Loucy (cell line): ENCODE data around the gene ADCY9.

Source experiments
- H2AFZ ChIP-seq: fragments of 200-600 bp; sonication (generic); 2 replicates; pipeline ENCODE4 v1.6.0; 2016; ENCODE audit warnings: antibody characterized with exemption, mild to moderate bottlenecking, low read length, moderate library complexity
- H3F3A ChIP-seq: fragments of 200-600 bp; 2 replicates; pipeline ENCODE4 v1.6.0; 2016; ENCODE audit warnings: antibody characterized with exemption, low read depth, mild to moderate bottlenecking
- H3K27me3 ChIP-seq: fragments of 200-600 bp; sonication (generic); 2 replicates; pipeline ENCODE4 v1.6.1; 2014; ENCODE audit warnings: low read length, mild to moderate bottlenecking; ENCODE audit not compliant: insufficient read depth, poor library complexity, severe bottlenecking
- H3K36me3 ChIP-seq: fragments of 200-600 bp; sonication (generic); 2 replicates; pipeline ENCODE4 v1.6.1; 2016; ENCODE audit warnings: low read length; ENCODE audit not compliant: insufficient read depth
- H3K4me1 ChIP-seq: fragments of 200-600 bp; sonication (generic); 2 replicates; pipeline ENCODE4 v1.5.1; 2014; ENCODE audit warnings: low read length, mild to moderate bottlenecking; ENCODE audit not compliant: insufficient read depth, poor library complexity, severe bottlenecking
- H3K4me2 ChIP-seq: fragments of 200-600 bp; sonication (generic); 2 replicates; pipeline ENCODE4 v1.6.0; 2014; ENCODE audit warnings: antibody characterized with exemption, low read length, low read depth, mild to moderate bottlenecking; ENCODE audit not compliant: poor library complexity, severe bottlenecking
- H3K4me3 ChIP-seq: fragments of 200-600 bp; sonication (generic); 2 replicates; pipeline ENCODE4 v1.5.1; 2014; ENCODE audit warnings: low read length, mild to moderate bottlenecking, mixed read lengths; ENCODE audit not compliant: poor library complexity, severe bottlenecking
- H3K79me2 ChIP-seq: fragments of 200-600 bp; sonication (generic); 2 replicates; pipeline ENCODE4 v1.6.1; 2014; ENCODE audit warnings: low read length; ENCODE audit not compliant: insufficient read depth
- H3K9ac ChIP-seq: fragments of 200-600 bp; sonication (generic); 2 replicates; pipeline ENCODE4 v1.6.0; 2014; ENCODE audit warnings: mild to moderate bottlenecking, low read depth, low read length, moderate library complexity; ENCODE audit not compliant: poor library complexity, severe bottlenecking
- H3K9me2 ChIP-seq: fragments of 200-600 bp; sonication (generic); replicated peaks from 2 replicates; pipeline ENCODE4 v1.6.1; 2016; ENCODE audit warnings: low read depth, low read length, mixed read lengths
- H3K9me3 ChIP-seq: fragments of 200-600 bp; sonication (generic); 2 replicates; pipeline ENCODE4 v1.6.1; 2014; ENCODE audit warnings: mild to moderate bottlenecking, antibody characterized with exemption, low read length, low read depth; ENCODE audit not compliant: insufficient read depth
- H4K20me1 ChIP-seq: fragments of 200-600 bp; sonication (generic); 2 replicates; pipeline ENCODE4 v1.6.0; 2014; ENCODE audit warnings: antibody characterized with exemption, low read length, mild to moderate bottlenecking; ENCODE audit not compliant: insufficient read depth, poor library complexity, severe bottlenecking
- CTCF ChIP-seq: fragments of 200-600 bp; sonication (generic); conservative IDR thresholded peaks from 2 replicates; pipeline ENCODE4 v1.5.1; 2014; ENCODE audit warnings: mild to moderate bottlenecking, antibody characterized with exemption, low read length
- EZH2phosphoT487 ChIP-seq: fragments of 200-600 bp; IDR thresholded peaks from 2 replicates; pipeline ENCODE4 v1.6.1; 2018; ENCODE audit warnings: antibody characterized with exemption, mild to moderate bottlenecking, moderate library complexity, borderline replicate concordance

ADCY9 gene

GRCh38 chr16:4015275-4016004 is 100.8 kb downstream of the ADCY9 start:
- Histone ChIP-seq H3K9ac (no peak overlapping the region), H3K36me3 (no peaks in the 10 kb centered on the region), H3F3A (no peaks in the 10 kb centered on the region), H3K4me1 (no peaks in the 10 kb centered on the region), H3K27me3 (no peaks in the 10 kb centered on the region), H4K20me1 (no peaks in the 10 kb centered on the region), H3K4me2 (no peak overlapping the region), H3K79me2 (no peaks in the 10 kb centered on the region), H2AFZ (no peak overlapping the region), H3K9me2 (no peaks in the 10 kb centered on the region), H3K9me3 (no peaks in the 10 kb centered on the region), H3K4me3 (no peak overlapping the region)
- TF ChIP-seq CTCF (no peak), EZH2phosphoT487 (no peak)

- Histone ChIP-seq H3K9me2 (no peaks in the 10 kb centered on the region), H3K79me2 (no peaks in the 10 kb centered on the region), H3K36me3 (no peaks in the 10 kb centered on the region), H3K4me2 (no peak overlapping the region), H3K27me3 (no peaks in the 10 kb centered on the region), H3F3A (no peaks in the 10 kb centered on the region), H3K9ac (no peak overlapping the region), H3K9me3 (no peaks in the 10 kb centered on the region), H2AFZ (no peak overlapping the region), H3K4me3 (no peak overlapping the region), H4K20me1 (no peaks in the 10 kb centered on the region), H3K4me1 (no peaks in the 10 kb centered on the region)
- TF ChIP-seq EZH2phosphoT487 = no peak
- no peak for TF ChIP-seq CTCF
Observed at GRCh38 chr16:4011940-4012629, 104.2 kb downstream of the ADCY9 start.

- Histone ChIP-seq H3K4me3 (no peak overlapping the region), H3K4me1 (no peaks in the 10 kb centered on the region), H3K27me3 (no peaks in the 10 kb centered on the region), H3F3A (no peaks in the 10 kb centered on the region), H4K20me1 (no peaks in the 10 kb centered on the region), H3K9ac (no peak overlapping the region), H3K4me2 (no peak overlapping the region), H2AFZ (no peak overlapping the region), H3K9me3 (no peaks in the 10 kb centered on the region), H3K79me2 (no peaks in the 10 kb centered on the region), H3K9me2 (no peaks in the 10 kb centered on the region), H3K36me3 (no peaks in the 10 kb centered on the region)
- TF ChIP-seq EZH2phosphoT487 (no peak), CTCF (no peak)
Observed at GRCh38 chr16:4011225-4011939, 104.9 kb downstream of the ADCY9 start.
